H9 (cell line): ENCODE measurements around the gene NOL11. TPM values are rescaled to one million over a fixed set of nuclear protein-coding genes. Genes with fewer than 3 reads are reported as not detected.

Source experiments
- DNase-seq: peaks from one replicate; pipeline ENCODE4 v3.0.0-alpha.2; 2017
- H2AFZ ChIP-seq: one replicate; pipeline ENCODE4 v1.6.1; 2013; ENCODE audit warnings: mild to moderate bottlenecking, low read length, control low read depth, moderate library complexity
- H2AK5ac ChIP-seq: 2 replicates; pipeline ENCODE4 v1.6.1; 2013; ENCODE audit warnings: low read length, control low read depth, mixed read lengths; ENCODE audit not compliant: insufficient read length
- H2BK120ac ChIP-seq: one replicate; pipeline ENCODE4 v1.6.1; 2013; ENCODE audit warnings: low read depth, mild to moderate bottlenecking, low read length, control low read depth, inconsistent platforms; ENCODE audit not compliant: poor library complexity, severe bottlenecking
- H2BK12ac ChIP-seq: 2 replicates; pipeline ENCODE4 v1.6.1; 2013; ENCODE audit warnings: low read length, control low read depth, mixed read lengths, low read depth; ENCODE audit not compliant: insufficient read length
- H2BK15ac ChIP-seq: 2 replicates; pipeline ENCODE4 v1.6.1; 2013; ENCODE audit warnings: low read depth, low read length, control low read depth
- H2BK20ac ChIP-seq: one replicate; pipeline ENCODE4 v1.6.1; 2013; ENCODE audit warnings: low read depth, mild to moderate bottlenecking, low read length, control low read depth, inconsistent platforms; ENCODE audit not compliant: poor library complexity, severe bottlenecking
- H2BK5ac ChIP-seq: 2 replicates; pipeline ENCODE4 v1.6.1; 2013; ENCODE audit warnings: low read length, control low read depth, mixed read lengths; ENCODE audit not compliant: insufficient read length
- H3K14ac ChIP-seq: 2 replicates; pipeline ENCODE4 v1.6.1; 2013; ENCODE audit warnings: low read length, control low read depth; ENCODE audit not compliant: insufficient read depth
- H3K18ac ChIP-seq: 2 replicates; pipeline ENCODE4 v1.6.1; 2013; ENCODE audit warnings: low read depth, mild to moderate bottlenecking, mixed read lengths, low read length, control low read depth; ENCODE audit not compliant: insufficient read length
- H3K23ac ChIP-seq: 2 replicates; pipeline ENCODE4 v1.6.1; 2013; ENCODE audit warnings: low read length, control low read depth, mixed read lengths, low read depth; ENCODE audit not compliant: insufficient read length
- H3K23me2 ChIP-seq: 2 replicates; pipeline ENCODE4 v1.6.1; 2013; ENCODE audit warnings: low read depth, mild to moderate bottlenecking, mixed read lengths, low read length, control low read depth; ENCODE audit not compliant: insufficient read length, poor library complexity, severe bottlenecking
- H3K27ac ChIP-seq: 2 replicates; pipeline ENCODE4 v1.5.1; 2013; ENCODE audit warnings: low read length, control low read depth, mixed read lengths, low read depth; ENCODE audit not compliant: insufficient read length
- H3K27me3 ChIP-seq: 2 replicates; pipeline ENCODE4 v1.6.1; 2013; ENCODE audit warnings: low read length, control low read depth, inconsistent platforms; ENCODE audit not compliant: insufficient read depth
- H3K4ac ChIP-seq: 2 replicates; pipeline ENCODE4 v1.6.1; 2013; ENCODE audit warnings: low read depth, mild to moderate bottlenecking, control low read depth, inconsistent platforms, low read length, moderate library complexity
- H3K4me1 ChIP-seq: 2 replicates; pipeline ENCODE4 v1.6.1; 2013; ENCODE audit warnings: low read length, control low read depth, inconsistent platforms; ENCODE audit not compliant: insufficient read depth
- H3K4me2 ChIP-seq: 2 replicates; pipeline ENCODE4 v1.6.1; 2013; ENCODE audit warnings: low read length, control low read depth, mixed read lengths; ENCODE audit not compliant: insufficient read length, insufficient read depth
- H3K56ac ChIP-seq: 2 replicates; pipeline ENCODE4 v1.6.1; 2013; ENCODE audit warnings: low read depth, mild to moderate bottlenecking, mixed read lengths, low read length, control low read depth; ENCODE audit not compliant: insufficient read length
- H3K79me1 ChIP-seq: 2 replicates; pipeline ENCODE4 v1.6.1; 2013; ENCODE audit warnings: low read depth, mild to moderate bottlenecking, moderate library complexity, low read length, control low read depth, inconsistent platforms; ENCODE audit not compliant: insufficient read depth, poor library complexity, severe bottlenecking
- H3K79me2 ChIP-seq: 2 replicates; pipeline ENCODE4 v1.6.1; 2013; ENCODE audit warnings: low read length, control low read depth, inconsistent platforms; ENCODE audit not compliant: insufficient read depth
- H3K9ac ChIP-seq: 2 replicates; pipeline ENCODE4 v1.6.1; 2013; ENCODE audit warnings: low read length, control low read depth, mixed read lengths; ENCODE audit not compliant: insufficient read length; ENCODE audit errors: extremely low read depth
- H3K9me3 ChIP-seq: one replicate; pipeline ENCODE4 v1.6.1; 2013; ENCODE audit warnings: low read depth, low read length, inconsistent platforms; ENCODE audit not compliant: control insufficient read depth
- H3T11ph ChIP-seq: one replicate; pipeline ENCODE4 v1.6.1; 2013; ENCODE audit warnings: mild to moderate bottlenecking, low read length, control low read depth, inconsistent platforms
- H4K20me1 ChIP-seq: one replicate; pipeline ENCODE4 v1.6.1; 2013; ENCODE audit not compliant: control insufficient read depth, insufficient read length, insufficient read depth
- H4K5ac ChIP-seq: 2 replicates; pipeline ENCODE4 v1.6.1; 2013; ENCODE audit warnings: low read depth, mild to moderate bottlenecking, mixed read lengths, low read length, control low read depth; ENCODE audit not compliant: insufficient read length
- H4K8ac ChIP-seq: replicated peaks from 2 replicates; pipeline ENCODE4 v1.6.1; 2013; ENCODE audit warnings: low read length, control low read depth, mixed read lengths, low read depth; ENCODE audit not compliant: insufficient read length
- H4K91ac ChIP-seq: 2 replicates; pipeline ENCODE4 v1.6.1; 2013; ENCODE audit warnings: low read depth, mild to moderate bottlenecking, moderate library complexity, mixed read lengths, low read length, control low read depth; ENCODE audit not compliant: insufficient read length
- H3K27ac Mint-ChIP-seq, 3 experiments: 2 replicates in 2 of 3; 3 replicates in 1 of 3; pipeline ENCODE4 v1.8.0; 2020 to 2021; ENCODE audit warnings: mixed read lengths in 3 of 3, mild to moderate bottlenecking in 1 of 3, moderate library complexity in 1 of 3
- H3K27me3 Mint-ChIP-seq: 2 replicates; pipeline ENCODE4 v1.8.0; 2021; ENCODE audit warnings: low read depth, mild to moderate bottlenecking, moderate library complexity, mixed read lengths
- H3K36me3 Mint-ChIP-seq, 3 experiments: 2 replicates in 2 of 3; 3 replicates in 1 of 3; pipeline ENCODE4 v1.8.0; 2020 to 2021; ENCODE audit warnings: low read depth in 3 of 3, mixed read lengths in 3 of 3; ENCODE audit not compliant: insufficient read depth in 1 of 3
- H3K4me1 Mint-ChIP-seq, 2 experiments: 2 replicates each; pipeline ENCODE4 v1.8.0; 2020; ENCODE audit warnings: mixed read lengths in 2 of 2
- H3K4me3 Mint-ChIP-seq, 2 experiments: 2 replicates in 1 of 2; 3 replicates in 1 of 2; pipeline ENCODE4 v1.8.0; 2020 to 2021; ENCODE audit warnings: mild to moderate bottlenecking in 2 of 2, mixed read lengths in 2 of 2, moderate library complexity in 1 of 2
- H3K9me3 Mint-ChIP-seq, 2 experiments: 2 replicates in 1 of 2; 3 replicates in 1 of 2; pipeline ENCODE4 v1.8.0; 2020; ENCODE audit warnings: mild to moderate bottlenecking in 2 of 2, mixed read lengths in 2 of 2, moderate library complexity in 1 of 2
- WGBS: extraction: QIAGEN DNeasy Blood & Tissue Kit; methylation state at CpG from one replicate; pipeline ENCODE4 v1.1.7; 2013; ENCODE audit warnings: missing lambda C conversion rate, low lambda C conversion rate, mixed read lengths; ENCODE audit not compliant: insufficient read length; ENCODE audit errors: extremely low coverage; 5-methylcytosine and 5-hydroxymethylcytosine counted together
- total RNA-seq: library from RNA; stranded (reverse); gene quantifications from 2 replicates; pipeline ENCODE4 v1.2.1, GENCODE V29; 2021
- TF ChIP-seq, protein P1 (sequence below): fragments of 200-600 bp; sonication (generic); conservative IDR thresholded peaks from 3 replicates; pipeline ENCODE4 v1.8.0; 2021; ENCODE audit warnings: antibody characterized with exemption, mild to moderate bottlenecking

The NOL11 gene
- total RNA-seq, 1 experiment from 2014 or later, result 114 TPM

DNA sequence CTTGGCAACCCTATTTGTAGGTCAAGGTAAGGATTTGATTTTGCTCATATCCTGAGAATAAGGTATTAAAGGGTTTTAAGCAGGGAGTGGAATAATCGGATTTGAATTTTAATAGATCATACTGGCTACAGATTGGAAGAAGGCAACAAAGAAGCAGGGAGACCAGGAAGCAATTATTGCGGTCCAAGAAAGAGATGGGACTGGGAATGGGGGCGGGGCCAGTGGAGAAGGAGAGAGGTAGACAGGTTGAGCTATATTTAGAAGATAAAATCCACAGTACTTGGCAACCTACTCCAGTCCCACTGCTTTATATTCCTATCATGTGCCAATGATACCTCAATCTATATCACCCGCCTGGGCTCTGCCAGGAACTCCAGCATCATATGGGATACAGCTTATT, 5.8 kb upstream of the NOL11 start:
- Mint-ChIP-seq H3K36me3 (peaks cover 0 to 9% (median 5%) of the 10 kb centered on the region in 3 experiments; a peak in 3 of 7 replicates), H3K4me1 (peaks cover 12 to 24% of the 10 kb centered on the region in 2 experiments), H3K27ac (no peak overlapping the region), H3K27me3 (no peaks in the 10 kb centered on the region), H3K4me3 (no peak overlapping the region), H3K9me3 (peaks cover 6% of the 10 kb centered on the region in 2 experiments; a peak in 4 of 5 replicates)
- H4K5ac ChIP-seq, result no peak overlapping the region
- no peak overlapping the region for H3K56ac ChIP-seq
- H3K79me2 ChIP-seq, result no peaks in the 10 kb centered on the region
- H3K79me1 ChIP-seq, result no peaks in the 10 kb centered on the region
- no peak overlapping the region for H3K9ac ChIP-seq
- H3K4ac ChIP-seq, result no peak overlapping the region
- no peaks in the 10 kb centered on the region for H3K23me2 ChIP-seq
- no peak overlapping the region for H3K27ac ChIP-seq
- no peak overlapping the region for H2BK20ac ChIP-seq
- no peaks in the 10 kb centered on the region for H3K9me3 ChIP-seq
- no peak overlapping the region for H2AFZ ChIP-seq
- no peaks in the 10 kb centered on the region for H3K4me1 ChIP-seq
- no peak overlapping the region for H2AK5ac ChIP-seq
- no peak for DNase-seq
- H2BK15ac ChIP-seq, result no peak overlapping the region
- H3K18ac ChIP-seq, result no peak overlapping the region
- H4K8ac ChIP-seq, result no peak overlapping the region
- H3K23ac ChIP-seq, result no peak overlapping the region
- H3K14ac ChIP-seq, result no peak overlapping the region
- H3K4me2 ChIP-seq, result no peak overlapping the region
- H4K20me1 ChIP-seq, result no peaks in the 10 kb centered on the region
- TF ChIP-seq, protein P1, sequence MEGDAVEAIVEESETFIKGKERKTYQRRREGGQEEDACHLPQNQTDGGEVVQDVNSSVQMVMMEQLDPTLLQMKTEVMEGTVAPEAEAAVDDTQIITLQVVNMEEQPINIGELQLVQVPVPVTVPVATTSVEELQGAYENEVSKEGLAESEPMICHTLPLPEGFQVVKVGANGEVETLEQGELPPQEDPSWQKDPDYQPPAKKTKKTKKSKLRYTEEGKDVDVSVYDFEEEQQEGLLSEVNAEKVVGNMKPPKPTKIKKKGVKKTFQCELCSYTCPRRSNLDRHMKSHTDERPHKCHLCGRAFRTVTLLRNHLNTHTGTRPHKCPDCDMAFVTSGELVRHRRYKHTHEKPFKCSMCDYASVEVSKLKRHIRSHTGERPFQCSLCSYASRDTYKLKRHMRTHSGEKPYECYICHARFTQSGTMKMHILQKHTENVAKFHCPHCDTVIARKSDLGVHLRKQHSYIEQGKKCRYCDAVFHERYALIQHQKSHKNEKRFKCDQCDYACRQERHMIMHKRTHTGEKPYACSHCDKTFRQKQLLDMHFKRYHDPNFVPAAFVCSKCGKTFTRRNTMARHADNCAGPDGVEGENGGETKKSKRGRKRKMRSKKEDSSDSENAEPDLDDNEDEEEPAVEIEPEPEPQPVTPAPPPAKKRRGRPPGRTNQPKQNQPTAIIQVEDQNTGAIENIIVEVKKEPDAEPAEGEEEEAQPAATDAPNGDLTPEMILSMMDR, result no peak
- H3K27me3 ChIP-seq, result no peaks in the 10 kb centered on the region
- no peak overlapping the region for H3T11ph ChIP-seq
- H2BK5ac ChIP-seq, result no peak overlapping the region
- no peak overlapping the region for H2BK12ac ChIP-seq
- no peak overlapping the region for H4K91ac ChIP-seq
- no peak overlapping the region for H2BK120ac ChIP-seq
- WGBS, result no CpG with 5 or more reads among the region's 4 CpGs
